GM10847 (cell line): ENCODE results near the gene TRAPPC6A.

Experiments
- POLR2A ChIP-seq: IDR thresholded peaks from 2 replicates; pipeline ENCODE4 v1.6.1; 2011; ENCODE audit not compliant: insufficient read length; ENCODE audit errors: extremely low read depth

Gene TRAPPC6A

GRCh38 chr19:45160870-45161737 is 16.9 kb downstream of the TRAPPC6A start, which contains the start of gene NKPD1:
TSS of gene NKPD1 (minus strand) at chr19:45160982. CDS start at chr19:45160150, 832 bp downstream.
- no peak for TF ChIP-seq POLR2A

- no peak for TF ChIP-seq POLR2A
Measured at GRCh38 chr19:45159971-45160324, 18.1 kb downstream of the TRAPPC6A start.

GRCh38 chr19:45159210-45159970 is 18.6 kb downstream of the TRAPPC6A start:
- TF ChIP-seq POLR2A = no peak

- no peak for TF ChIP-seq POLR2A
Measured at GRCh38 chr19:45158503-45159209, 19.4 kb downstream of the TRAPPC6A start.

GRCh38 chr19:45156751-45157150 is 21.3 kb downstream of the TRAPPC6A start:
- no peak for TF ChIP-seq POLR2A

- TF ChIP-seq POLR2A = no peak
Measured at GRCh38 chr19:45156011-45156630, 21.9 kb downstream of the TRAPPC6A start.

- TF ChIP-seq POLR2A = no peak
Measured at GRCh38 chr19:45154064-45154827, 23.8 kb downstream of the TRAPPC6A start.

- no peak for TF ChIP-seq POLR2A
Measured at GRCh38 chr19:45153339-45154063, 24.5 kb downstream of the TRAPPC6A start.

GRCh38 chr19:45152504-45153338 is 25.3 kb downstream of the TRAPPC6A start:
- no peak for TF ChIP-seq POLR2A

GRCh38 chr19:45151821-45152503 is 26.1 kb downstream of the TRAPPC6A start:
- TF ChIP-seq POLR2A = no peak

- no peak for TF ChIP-seq POLR2A
Measured at GRCh38 chr19:45151320-45151719, 26.7 kb downstream of the TRAPPC6A start.

GRCh38 chr19:45150751-45151281 is 27.2 kb downstream of the TRAPPC6A start:
- no peak for TF ChIP-seq POLR2A
